ENCODE measurements around the gene PTH1R.

Gene PTH1R

DNA sequence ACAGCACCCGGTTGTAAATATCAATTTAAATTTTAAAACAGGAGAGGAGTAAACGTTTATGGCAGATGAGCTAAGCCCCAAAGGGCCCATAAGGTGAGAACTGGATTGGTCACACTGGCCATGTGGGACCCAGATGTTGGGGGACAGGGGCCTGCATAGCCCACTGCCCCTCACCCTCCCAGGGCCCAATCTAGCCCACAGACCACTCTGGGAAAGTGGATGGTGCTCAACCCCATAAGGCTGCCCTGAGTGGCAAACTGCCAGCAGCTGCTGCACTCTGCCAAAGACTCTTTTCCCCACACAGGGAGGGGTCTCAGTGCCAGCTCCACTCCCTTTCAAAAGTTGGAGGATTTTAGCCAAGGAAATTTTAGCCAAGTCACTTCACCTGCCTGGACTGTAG is 56.6 kb downstream of the PTH1R start:
- DNase-seq, result no peak

DNA sequence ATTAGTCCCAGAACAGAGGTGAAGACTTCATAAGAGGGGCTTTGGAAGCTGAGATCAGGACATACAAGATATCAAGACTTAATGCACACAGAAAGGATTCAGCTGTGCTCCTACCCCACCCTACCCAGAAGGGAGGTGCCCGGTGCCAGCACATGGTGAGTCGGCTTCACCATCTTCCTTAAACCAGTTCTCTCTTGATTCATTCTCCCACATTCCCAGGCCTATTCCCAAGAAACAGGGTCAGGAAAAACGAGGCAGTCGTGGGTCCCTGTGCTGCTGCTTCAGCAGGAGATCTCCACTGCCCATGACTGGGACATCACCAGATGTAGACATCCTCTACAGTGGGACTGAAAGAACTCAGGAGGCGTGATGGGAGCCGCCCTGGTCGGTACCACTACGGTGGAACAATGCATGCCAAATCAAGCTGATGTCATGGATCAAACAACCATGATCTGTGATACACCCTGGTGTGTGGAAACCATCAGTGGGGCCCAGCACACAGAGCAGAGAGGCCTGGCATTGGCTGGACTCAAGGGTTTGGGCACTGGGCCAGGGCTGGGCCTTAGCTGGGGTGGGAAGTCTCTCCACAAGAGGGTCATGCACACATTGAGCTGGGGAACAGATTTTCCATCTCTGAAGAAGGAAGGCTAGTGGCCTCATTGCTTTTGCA is 57.1 kb downstream of the PTH1R start:
- no peak for DNase-seq

DNA sequence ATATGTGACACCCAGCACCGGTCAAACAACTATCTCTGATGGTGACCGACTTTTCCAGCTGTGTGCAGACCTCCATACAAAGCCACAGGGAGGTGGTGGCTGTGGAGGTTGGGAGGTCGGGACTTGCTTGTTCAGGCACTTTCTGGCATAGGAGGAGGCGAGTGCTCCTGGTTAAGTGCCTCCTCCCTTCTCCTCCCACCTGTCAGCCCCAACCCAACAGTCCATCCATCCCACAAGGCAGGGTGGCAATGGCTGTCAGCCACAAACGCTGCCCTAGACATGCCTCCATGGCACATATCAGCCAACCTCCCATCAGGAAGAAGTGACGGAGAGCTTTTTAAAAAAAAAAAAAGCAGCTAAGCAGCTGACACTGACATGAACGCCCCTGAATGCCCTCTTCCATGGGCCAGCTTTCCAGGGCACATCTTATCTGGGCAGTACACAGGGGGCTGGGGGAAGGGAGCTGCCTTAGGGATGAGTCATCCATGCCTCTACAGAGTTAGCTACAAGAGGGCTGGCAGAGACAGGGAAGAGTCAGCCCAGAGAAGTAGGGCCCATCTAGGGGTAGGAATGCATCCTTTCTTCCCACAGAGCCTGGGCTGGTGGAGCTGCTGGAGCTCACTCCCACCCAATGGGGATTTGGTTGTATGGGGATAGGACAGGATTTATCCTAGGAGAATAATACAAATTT is 57.8 kb downstream of the PTH1R start:
- peak; percentile 96 for DNase-seq

DNA sequence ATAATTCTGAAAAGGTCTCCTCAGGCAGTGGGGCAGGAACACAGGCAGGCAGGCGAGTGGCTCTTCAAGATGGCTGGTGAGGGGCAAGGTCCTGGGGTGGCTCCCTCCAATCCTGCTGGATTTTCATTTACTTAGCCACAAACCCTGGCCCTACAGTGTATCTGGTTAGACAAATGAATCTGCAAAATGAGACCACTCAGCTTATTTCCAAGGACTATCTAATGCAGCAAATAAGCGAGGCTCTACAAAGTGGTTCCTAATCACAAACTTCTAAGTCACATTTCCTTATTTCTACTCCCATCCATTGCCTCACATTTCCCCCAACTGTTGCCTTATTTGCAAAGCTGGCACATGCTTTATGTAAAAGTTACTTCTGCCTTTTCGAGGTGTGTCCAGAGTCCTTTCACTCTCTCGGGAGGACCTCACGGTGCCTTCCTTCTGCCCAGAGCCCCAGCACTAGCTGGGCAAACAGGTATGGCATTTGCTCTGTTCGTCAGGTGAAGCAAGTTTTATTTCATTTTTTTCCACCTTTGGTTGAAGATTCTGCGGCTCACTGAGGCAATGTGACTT is 58.6 kb downstream of the PTH1R start:
- no peak for DNase-seq

DNA sequence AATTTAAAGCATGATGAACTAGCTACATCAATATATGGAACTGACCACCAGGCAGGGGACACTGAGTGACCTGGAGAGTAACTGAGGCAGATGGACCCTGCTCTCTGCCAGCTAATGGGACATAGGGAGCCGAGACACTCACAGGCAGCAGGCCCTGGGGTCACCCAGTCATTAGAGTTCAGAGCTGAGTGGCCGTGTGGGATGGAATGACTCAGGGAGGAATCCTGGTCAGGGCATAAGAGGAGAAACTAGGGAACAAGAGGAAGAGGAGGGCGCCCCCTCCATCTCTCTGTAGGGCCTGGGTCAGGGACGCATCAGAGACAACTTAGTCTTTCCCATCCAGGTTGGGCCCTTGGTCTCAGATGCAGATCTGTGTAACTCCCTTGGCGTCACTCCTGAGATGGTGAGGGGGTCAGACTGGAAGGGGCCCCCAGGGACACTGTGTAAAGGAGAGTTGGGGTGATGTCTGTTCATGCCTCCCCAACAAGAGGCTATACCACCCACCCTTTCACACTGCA is 59.3 kb downstream of the PTH1R start:
- no peak for DNase-seq

DNA sequence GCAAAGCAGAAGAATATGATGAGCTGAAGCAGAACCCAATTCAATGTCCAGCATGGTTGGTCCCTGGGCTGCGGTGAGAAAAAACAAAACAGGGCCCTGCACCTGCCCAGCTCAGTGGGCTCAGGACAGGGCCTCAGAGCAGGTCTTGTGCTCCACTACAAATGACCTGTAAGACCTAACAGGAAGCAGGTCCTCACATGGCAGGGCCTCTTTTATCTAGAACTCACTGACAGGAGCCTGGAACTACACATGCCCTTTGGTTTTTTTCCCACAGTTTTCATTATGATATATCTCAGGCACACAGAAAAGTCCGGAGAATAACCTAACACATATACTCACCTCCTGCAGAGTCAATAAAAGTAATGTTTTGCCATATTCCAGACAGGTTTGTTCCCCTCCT is 60.6 kb downstream of the PTH1R start:
- DNase-seq, result no peak

DNA sequence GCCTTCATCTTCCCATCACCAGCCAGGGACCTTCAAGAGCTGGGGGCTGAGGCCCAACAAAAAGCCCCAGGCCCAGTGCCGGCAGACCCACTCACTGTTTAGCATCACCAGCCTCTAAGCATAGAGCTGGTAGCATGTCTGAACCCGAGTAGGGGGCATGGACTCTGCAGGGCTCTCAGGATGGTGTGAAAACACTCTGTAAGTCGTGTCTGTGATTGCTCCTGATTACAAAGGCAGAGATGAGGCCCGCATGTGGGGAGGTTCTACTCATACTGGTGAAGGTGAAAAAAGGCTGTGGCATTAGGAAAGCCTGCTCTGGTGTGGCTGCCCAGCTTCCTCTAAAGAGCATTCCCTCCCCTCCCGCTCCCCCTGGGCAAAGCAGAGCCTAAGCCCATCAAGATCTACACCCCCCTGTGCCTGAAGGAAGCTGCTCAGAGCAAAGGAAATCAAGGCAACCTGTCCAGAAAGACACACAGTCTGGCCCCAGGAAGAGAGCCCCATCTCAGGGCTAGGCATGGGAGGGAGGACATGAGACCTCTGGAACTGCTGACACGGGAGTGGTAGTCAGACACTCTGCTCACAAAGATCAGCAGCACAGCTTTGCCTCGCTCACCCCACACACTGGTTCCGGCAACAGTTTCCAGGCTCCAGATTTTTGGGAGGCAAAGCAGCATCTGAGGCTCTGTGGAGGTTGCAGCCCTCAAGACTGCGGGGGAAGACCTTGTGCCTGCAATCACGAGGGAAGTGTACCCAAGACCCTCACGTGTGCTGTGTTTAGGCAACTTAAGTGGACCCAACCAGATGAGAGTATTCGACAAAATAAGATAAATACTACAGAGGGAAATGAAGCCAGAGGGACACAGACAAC is 62.3 kb downstream of the PTH1R start:
- no peak for DNase-seq

DNA sequence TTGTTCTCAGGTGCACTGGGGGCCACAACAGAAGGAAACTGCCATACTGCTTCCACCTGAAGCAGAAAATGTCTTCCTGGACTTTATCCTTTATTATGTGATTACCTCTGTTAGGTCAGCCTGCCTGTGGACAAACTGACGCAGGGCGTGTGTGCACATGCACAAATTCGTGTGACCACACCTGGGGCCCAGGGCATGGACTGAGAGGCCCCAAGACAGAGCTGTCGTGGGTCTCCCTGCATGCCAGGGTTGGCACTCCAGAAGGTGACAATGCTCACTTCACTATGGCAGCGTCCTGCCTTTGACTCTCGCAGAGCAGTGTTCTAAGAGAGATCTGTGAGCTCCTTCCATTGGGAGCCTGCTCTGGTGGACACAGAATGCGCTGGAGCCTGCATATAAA is 64.6 kb downstream of the PTH1R start:
- no peak for DNase-seq

DNA sequence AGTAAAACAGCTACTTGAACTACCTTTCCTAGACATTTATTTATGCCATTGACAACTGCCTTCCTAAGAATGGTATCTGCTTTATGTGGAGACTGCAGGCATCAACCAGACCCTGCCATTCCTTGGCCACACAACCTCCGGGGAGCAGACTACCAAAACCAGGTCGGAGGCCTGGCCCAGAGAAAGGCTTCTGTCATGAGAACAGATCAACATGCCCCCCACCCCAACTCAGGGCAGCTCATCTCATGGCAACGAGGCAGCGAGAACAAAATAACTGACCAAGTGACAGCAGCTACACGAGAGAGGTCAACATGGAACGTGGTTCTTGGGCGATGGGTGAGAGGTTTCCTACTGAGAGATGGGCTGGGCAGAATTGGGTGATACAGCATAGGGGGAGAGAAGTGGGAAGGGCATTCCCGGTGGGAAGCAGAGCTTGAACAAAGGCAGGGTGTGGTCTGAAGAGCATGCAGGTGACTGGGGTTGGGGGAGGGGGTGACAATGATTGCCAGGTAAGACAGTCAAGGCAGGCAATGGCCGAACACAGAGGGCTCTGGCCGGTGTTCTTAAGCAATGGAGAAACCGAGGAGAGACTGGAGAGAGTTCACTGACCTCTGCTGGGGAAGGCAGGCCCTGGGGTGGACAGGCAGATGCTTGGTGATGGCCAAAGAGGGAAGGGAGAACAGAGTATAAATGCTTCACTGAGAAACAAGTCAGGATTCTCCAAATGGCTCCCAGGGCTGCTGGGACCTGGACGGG is 65.1 kb downstream of the PTH1R start:
- DNase-seq, result no peak

DNA sequence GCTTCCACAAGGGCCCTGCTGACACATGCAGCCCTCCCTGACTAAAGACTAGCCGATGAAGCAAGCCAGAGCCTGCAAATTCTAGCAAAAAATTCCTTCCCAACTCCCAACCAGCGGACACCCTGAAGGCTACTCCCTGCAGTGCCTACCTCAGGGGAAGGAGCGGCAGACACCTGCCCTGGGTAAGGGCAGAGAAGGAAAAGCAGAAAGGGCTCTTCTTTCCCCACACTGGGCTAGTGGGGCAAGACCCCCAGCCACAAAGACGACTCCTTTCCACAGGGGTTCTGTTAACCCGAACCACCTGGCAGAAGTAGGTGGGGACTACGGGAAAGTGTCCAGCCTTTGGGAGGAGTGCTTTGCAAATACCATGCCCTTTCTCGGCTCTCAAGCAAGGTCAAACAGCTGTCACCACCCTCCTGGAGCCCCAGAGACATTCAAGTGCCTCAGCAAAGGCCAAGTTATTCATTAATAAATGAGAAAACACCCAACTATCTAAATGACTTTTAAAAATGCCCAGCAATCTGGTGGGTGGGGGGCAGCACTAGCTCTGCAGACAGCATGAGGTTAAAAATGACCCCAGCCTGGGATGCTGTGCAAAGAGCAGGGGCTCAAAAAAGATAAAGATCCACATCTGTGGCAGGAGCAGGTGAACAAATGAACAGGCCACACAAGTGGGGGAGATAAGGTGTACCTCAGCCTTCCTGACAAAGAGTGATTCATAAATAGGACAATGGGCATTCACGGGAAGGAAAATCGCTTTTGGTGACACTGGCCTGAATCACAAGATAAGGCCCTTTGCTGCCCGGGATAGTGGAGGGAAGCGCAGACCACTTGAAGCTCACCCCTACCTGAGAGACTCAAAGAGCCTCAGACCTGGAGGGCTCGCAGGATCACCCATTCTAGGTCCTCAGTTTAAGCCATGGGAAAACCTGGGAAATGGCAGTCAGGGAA is 66.0 kb downstream of the PTH1R start:
- no peak for DNase-seq

DNA sequence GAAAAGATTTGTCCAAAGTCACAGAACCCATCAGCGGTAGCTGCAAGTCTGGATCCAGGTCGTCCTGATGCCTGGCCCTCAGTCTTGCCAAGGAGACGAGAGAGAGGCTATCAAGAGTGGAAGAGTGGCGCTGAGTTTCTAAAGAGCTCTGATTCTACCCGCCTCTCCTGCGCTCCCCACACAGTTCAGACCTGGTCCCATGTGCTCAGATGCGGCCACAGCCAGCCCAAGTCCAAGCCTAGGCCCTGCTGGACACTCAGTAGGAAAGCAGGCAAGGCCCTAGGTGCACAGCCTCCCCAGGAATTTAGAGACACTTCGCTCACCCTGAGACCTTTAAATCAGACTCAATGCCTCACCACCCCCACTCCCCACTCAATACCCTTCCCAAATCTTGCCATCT is 66.7 kb downstream of the PTH1R start:
- no peak for DNase-seq

DNA sequence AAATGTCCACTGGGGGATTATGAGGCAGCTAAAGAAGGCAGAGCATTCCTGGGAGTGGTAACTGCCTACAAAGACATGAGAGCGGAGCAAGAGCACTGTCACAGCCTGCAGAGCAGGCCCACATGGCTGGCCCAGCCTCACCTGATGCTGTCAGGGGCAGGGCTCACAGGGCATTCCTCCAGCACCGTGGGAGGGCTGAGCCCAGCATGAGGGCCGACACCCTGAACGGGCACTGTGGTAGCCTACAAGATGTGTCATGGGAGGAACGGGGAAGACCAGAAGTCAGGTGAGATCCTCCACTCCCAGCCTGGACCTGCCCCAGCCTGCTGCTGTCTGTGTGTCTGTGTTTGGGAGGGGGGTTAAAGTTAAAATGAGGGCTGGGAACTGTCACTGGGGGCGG is 68.9 kb downstream of the PTH1R start:
- no peak for DNase-seq

DNA sequence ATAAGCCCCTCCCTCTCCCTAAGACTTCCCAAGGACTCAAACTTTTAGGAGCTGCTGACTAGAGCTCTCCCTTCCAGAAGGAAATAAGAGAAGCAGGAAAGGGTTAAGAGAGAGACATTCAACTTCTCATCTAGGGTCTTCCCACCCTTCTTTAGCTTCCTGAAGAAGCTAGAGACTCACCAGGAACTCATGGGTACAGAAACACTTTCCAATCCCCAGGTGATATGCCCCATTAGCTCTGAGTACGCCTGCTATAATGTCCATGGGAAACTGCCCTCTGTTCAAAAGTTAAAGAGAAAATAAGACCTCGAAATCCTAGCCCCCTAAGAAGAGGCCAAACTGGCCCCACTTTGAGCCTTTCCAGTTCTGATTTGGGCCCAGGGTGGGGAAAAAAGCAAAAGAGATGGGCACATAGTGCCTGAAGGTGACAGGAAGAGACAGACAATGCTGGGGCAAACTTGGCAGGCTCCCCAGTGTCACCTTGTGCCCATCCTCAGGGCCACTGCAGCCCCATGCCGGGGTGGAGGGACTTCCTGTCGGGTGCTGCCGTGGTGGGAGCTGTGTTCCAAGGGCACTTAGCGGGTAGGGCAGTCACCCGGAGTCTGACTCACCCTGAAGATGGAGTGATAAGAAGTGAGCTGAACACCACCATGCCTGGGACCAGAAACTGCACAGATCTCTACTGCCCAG is 69.5 kb downstream of the PTH1R start:
- DNase-seq, result no peak

DNA sequence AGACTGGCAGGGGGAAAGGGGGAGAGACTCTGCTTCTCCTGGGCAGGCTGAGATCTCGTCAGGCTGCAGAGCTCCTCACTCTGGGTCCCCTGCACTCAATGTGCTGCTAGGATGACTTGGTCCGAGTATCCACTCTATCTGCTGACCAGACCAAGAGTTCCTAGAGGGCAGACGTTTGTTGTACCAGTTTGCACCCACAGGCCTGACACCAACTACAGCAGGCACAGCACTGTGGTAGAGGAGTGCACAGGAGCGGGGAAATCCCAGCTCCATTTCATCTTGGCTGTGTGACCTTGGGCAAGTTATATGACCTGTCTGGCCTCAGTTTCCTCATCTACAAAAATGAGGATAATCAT is 70.0 kb downstream of the PTH1R start:
- no peak for DNase-seq

DNA sequence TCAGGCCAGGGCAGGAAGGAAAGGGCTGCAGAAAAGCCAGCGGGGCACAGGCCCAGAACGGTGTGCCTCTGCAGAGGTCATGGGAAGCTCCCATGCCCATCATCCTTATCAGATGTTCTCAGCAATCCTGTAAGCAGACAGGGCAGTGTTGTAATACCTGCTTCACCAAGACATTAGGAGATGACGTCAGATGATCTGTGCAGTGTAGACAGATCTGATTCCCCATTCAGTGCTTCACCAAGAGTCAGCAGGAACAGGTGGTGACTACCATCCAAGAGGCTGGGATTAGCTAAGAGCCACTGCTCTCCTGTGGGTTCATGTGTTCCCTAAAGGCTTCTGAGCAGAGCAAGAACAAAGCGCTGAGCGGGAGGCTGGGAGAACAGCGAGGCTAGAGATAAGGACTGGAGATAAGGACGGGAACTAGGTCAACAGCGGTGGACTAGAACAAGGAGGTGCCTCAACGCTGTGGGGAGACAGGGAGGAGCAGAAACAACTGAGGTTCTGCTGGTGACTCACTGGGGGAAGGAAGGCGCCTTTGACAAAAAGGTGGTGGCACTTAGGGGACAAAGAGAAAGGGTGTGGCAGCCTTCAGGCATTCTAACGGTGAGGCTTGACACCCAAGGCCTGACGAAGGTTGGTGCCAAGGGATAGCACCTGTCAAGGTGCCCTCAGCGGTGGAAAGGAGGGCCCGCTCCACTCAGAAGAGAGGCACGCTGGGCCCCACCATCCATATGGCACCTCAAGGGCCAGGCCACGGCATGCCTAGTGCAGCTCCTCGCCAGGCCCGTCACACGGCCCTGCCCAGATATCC is 70.7 kb downstream of the PTH1R start:
- no peak for DNase-seq

DNA sequence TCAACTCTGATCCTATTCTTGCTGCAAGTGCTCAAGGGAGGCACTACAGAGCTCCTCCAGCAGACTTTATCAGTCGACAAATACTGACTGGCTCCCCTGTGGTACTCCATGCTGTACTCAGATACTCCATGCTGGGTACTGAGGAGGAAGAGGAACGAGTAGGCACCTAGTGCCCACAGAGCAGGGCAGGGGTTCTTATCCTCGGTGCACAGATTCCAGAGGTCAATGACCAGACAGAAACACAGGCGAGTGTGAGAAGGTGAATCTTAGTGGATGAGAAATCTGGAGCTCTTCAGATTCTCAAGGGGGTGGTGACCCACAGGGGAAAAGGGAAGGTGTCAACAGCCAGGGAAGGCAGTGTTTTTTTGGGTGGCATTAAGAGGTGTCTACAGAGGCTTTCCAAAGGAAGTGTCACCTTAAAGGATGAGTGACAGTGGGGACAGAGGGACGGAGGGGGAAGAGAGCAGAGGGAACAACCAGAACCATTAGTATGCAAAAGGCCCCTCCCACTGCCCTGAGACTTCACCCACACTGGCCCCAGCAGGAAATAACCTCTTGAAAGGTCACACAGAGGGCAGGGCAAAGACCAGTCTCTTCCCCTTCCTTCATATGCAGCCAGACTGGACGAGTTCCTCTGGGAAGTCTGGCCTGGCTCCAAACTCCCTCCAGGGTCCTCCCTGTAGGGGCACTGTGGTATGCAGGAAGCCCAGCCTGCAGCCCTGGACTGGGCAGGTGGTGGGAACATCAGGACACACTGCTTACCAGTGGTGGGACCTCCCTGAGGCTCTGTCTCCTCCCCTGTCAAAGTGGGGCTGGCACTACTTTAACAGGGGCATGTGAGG is 71.5 kb downstream of the PTH1R start:
- DNase-seq, result no peak

DNA sequence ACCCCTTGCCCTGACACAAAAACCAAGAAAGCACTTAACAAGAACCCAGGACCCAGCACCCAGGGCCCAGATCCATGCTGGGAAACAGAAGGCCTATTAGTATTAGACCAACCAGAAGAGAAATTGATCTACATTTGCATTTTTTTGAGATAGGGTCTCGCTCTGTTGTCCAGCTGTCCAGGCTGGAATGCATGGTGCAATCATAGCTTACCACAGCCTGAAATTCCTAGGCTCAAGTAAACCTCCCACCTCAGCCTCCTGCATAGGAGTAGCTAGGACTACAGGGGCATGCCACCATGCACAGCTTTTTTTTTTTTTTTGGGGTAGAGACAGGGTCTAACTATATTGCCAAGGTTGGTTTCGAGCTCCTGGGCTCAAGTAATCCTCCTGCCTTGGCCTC is 72.7 kb downstream of the PTH1R start:
- no peak for DNase-seq

DNA sequence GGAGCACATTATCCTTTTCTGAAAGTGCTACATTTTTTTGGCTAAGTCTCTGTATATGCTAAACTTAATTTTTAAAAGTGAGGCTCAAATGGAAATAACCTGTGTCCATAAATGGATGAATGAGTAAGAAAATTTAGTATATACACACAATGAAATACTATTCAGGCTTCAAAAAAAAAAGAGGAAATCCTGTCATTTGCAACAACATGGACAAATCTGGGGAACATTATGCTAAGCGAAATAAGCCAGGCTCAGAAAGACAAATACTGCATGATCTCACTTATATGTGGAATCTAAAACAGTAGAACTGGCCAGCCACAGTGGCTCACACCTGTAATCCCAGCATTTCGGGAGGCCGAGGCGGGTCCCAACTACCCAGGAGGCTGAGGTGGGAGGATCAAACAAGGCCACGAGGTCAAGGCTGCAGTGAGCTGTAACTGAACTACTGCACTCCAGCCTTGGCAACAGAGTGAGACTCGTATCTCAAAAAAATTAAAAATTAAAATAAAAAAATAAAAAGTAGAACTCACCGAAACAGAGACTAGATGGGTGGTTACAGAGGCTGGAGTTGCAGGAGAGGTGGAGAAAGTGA is 73.2 kb downstream of the PTH1R start:
- DNase-seq, result no peak

DNA sequence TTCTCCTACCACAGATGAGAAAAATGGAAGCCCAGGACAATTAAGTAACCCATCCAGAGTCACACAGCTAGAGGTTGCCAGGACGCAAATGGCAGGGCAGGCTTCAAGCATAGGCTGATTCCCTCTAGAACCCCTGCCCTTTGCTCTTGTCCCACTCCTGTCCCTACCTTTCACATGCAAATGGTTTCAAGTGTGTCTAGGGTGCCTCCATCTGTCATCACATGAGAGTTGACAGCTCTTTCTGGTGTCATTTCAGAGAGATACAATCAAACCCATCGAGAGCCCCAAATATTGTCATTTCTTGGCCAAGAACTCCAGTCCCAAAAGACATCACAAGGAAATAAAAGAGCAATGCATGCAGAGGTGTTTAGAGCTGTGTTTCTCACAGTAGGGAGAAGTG is 75.3 kb downstream of the PTH1R start:
- no peak for DNase-seq
